Gastroesophageal sphincter (tissue), 4 donors: ENCODE results near the gene CACNA1D. TPM values are rescaled to one million over a fixed set of nuclear protein-coding genes. Genes with fewer than 3 reads are reported as not detected.

Experiments used
- ATAC-seq: fragments of 150-250 bp; one replicate; pipeline ENCODE4 v1.9.1; 2016; ENCODE audit warnings: mild to moderate bottlenecking, moderate library complexity
- H3K27ac ChIP-seq, 4 donors: fragments of 200-600 bp; sonication (generic) in 3 of 4; 1 replicate in 3 of 4; 2 replicates in 1 of 4; pipeline ENCODE4 v1.5.1; 2016 to 2019
- H3K27me3 ChIP-seq: fragments of 200-600 bp; sonication (generic); one replicate; pipeline ENCODE4 v1.5.1; 2019
- H3K36me3 ChIP-seq, 2 donors: fragments of 200-600 bp; sonication (generic); one replicate each; pipeline ENCODE4 v1.5.1; 2019; ENCODE audit warnings: control low read depth in 1 of 2
- H3K4me1 ChIP-seq, 3 donors: fragments of 200-600 bp; sonication (generic); 1 replicate in 2 of 3; 2 replicates in 1 of 3; pipeline ENCODE4 v1.5.1; 2016 to 2019; ENCODE audit warnings: control low read depth in 2 of 3
- H3K4me3 ChIP-seq, 2 donors: fragments of 200-600 bp; sonication (generic); one replicate each; pipeline ENCODE4 v1.5.1; 2019; ENCODE audit warnings: mild to moderate bottlenecking in 1 of 2, moderate library complexity in 1 of 2
- H3K9me3 ChIP-seq, 3 donors: fragments of 200-600 bp; sonication (generic); one replicate each; pipeline ENCODE4 v1.5.1; 2017 to 2019; ENCODE audit warnings: control low read depth in 2 of 3
- EP300 ChIP-seq: sonication (generic); formaldehyde crosslinking; IDR thresholded peaks from one replicate; pipeline ENCODE4 v1.6.1; 2017; ENCODE audit warnings: antibody characterized with exemption, mild to moderate bottlenecking
- POLR2A ChIP-seq, 2 donors: fragments of 450-650 bp; IDR thresholded peaks; one replicate each; pipeline ENCODE4 v1.6.1; 2017; ENCODE audit warnings: antibody characterized with exemption in 2 of 2, mild to moderate bottlenecking in 2 of 2, moderate library complexity in 1 of 2
- POLR2AphosphoS5 ChIP-seq: sonication (generic); formaldehyde crosslinking; IDR thresholded peaks from one replicate; pipeline ENCODE4 v1.6.1; 2017; ENCODE audit warnings: antibody characterized with exemption
- WGBS, 2 donors: methylation state at CpG; one replicate each; pipeline ENCODE4 v1.1.5; 2018; ENCODE audit warnings: low coverage in 1 of 2; 5-methylcytosine and 5-hydroxymethylcytosine counted together
- total RNA-seq, 4 donors: library from RNA; depleted of rRNA; stranded (reverse); fragments of >200 nt; gene quantifications; one replicate each; pipeline ENCODE4 v1.1.0, GENCODE V29; 2016
- TF ChIP-seq, protein P1 (sequence below), 4 experiments: fragments of 200-600 bp in 2 of 4; fragments of 450-650 bp in 2 of 4; sonication (generic) in 1 of 4; IDR thresholded peaks; one replicate each; pipeline ENCODE4 v1.5.1; 2017 to 2019; ENCODE audit warnings: antibody characterized with exemption in 4 of 4, mild to moderate bottlenecking in 2 of 4, moderate library complexity in 2 of 4

The CACNA1D gene
- total RNA-seq, 4 donors from 2014 or later = 0.52 to 5.7 (median 3.6) TPM

DNA sequence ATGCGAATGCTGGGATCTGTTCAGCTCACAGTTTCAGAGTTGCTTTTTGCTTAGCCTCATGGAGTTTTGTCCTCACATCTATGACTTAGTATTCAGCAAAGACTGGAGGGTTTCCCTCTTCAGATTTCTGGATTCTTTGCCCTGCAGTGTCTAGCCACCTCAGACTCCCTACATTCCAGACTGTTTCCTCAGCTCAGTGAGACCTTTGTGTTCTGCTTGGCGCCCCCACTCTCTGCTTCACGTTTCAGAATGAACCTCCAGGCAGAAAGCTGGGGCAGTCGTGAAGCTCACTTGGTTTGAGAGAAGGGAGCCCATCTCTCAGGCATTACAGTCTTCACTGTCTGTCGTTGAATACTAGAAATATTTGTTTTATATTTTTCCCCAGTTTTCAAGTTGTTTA lies 118.1 kb downstream of the CACNA1D start:
- no peak for TF ChIP-seq POLR2AphosphoS5
- H3K27ac ChIP-seq = no peak overlapping the region
- no peak overlapping the region for H3K4me3 ChIP-seq
- H3K4me1 ChIP-seq = no peaks in the 10 kb centered on the region
- no peak for ATAC-seq
- no peaks in the 10 kb centered on the region for H3K27me3 ChIP-seq
- 75 to 78% methylated on average over 3 to 5 of the region's 5 CpGs for WGBS, 2 donors
- H3K9me3 ChIP-seq = peaks cover 0 to 9% (median 0%) of the 10 kb centered on the region in 3 donors
- H3K36me3 ChIP-seq = no peaks in the 10 kb centered on the region

DNA sequence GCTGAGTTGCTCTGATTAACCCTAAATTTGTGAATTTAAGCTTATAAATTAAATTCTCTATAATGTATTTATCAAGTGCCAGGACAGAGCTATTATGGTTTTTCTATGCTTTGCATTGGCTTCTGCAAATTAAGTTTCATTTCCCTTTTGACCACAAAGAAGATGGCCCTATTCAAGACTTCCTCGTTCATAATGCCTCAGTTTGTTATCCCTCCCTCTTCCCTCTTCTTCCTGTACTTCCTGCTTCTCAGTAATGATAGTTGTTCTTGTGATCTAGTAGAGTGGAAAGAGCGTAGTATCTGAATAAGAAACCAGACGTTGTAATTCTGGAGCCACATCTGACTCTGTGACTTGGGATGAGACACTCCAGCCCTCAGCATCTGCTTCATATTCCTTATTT lies 118.7 kb downstream of the CACNA1D start:
- no peak overlapping the region for H3K27ac ChIP-seq
- TF ChIP-seq, protein P1, sequence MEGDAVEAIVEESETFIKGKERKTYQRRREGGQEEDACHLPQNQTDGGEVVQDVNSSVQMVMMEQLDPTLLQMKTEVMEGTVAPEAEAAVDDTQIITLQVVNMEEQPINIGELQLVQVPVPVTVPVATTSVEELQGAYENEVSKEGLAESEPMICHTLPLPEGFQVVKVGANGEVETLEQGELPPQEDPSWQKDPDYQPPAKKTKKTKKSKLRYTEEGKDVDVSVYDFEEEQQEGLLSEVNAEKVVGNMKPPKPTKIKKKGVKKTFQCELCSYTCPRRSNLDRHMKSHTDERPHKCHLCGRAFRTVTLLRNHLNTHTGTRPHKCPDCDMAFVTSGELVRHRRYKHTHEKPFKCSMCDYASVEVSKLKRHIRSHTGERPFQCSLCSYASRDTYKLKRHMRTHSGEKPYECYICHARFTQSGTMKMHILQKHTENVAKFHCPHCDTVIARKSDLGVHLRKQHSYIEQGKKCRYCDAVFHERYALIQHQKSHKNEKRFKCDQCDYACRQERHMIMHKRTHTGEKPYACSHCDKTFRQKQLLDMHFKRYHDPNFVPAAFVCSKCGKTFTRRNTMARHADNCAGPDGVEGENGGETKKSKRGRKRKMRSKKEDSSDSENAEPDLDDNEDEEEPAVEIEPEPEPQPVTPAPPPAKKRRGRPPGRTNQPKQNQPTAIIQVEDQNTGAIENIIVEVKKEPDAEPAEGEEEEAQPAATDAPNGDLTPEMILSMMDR (IDR thresholded peaks at IDR 0.05) = no peak
- TF ChIP-seq EP300 = no peak
- no peak for TF ChIP-seq POLR2AphosphoS5
- TF ChIP-seq POLR2A (IDR thresholded peaks at IDR 0.05) = no peak
- 55 to 75% methylated on average over 3 of the region's 3 CpGs for WGBS, 2 donors

DNA sequence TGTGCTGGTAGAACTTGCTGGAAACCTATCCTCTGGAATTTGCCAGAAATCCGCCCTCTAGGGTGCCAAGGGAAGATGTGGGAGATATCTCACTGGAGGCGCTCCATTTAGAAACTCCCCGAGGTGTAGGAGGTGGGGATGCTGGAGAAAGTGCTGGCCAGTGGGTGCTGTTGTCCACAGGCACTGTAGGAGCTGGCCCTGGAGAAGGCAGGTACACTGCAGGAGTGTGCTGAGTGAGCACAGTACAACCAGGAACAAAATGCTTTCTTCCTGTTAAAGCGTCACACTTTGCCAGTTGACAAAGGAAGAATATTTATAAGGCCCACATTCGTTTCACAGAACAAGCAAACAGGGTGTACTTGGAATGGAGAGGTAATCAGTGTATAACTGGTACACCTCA lies 119.9 kb downstream of the CACNA1D start:
- Histone ChIP-seq H3K27me3 (no peaks in the 10 kb centered on the region), H3K36me3 (no peaks in the 10 kb centered on the region), H3K4me3 (no peak overlapping the region), H3K9me3 (peaks cover 0 to 7% (median 0%) of the 10 kb centered on the region in 3 donors), H3K4me1 (no peaks in the 10 kb centered on the region), H3K27ac (no peak overlapping the region)
- ATAC-seq = no peak
- WGBS, 2 donors = 86 to 93% methylated on average over 3 to 5 of the region's 5 CpGs
- TF ChIP-seq POLR2A (IDR thresholded peaks at IDR 0.05) (no peak), EP300 (no peak), POLR2AphosphoS5 (no peak)
- TF ChIP-seq, protein P1 (IDR thresholded peaks at IDR 0.05) = no peak

More for the DNA sequence above, 118.7 kb downstream of the CACNA1D start:
- no peak overlapping the region for H3K4me3 ChIP-seq
- no peaks in the 10 kb centered on the region for H3K27me3 ChIP-seq
- peaks cover 0 to 7% (median 0%) of the 10 kb centered on the region in 3 donors for H3K9me3 ChIP-seq
- no peaks in the 10 kb centered on the region for H3K4me1 ChIP-seq
- ATAC-seq = peak; percentile 48
- no peaks in the 10 kb centered on the region for H3K36me3 ChIP-seq

DNA sequence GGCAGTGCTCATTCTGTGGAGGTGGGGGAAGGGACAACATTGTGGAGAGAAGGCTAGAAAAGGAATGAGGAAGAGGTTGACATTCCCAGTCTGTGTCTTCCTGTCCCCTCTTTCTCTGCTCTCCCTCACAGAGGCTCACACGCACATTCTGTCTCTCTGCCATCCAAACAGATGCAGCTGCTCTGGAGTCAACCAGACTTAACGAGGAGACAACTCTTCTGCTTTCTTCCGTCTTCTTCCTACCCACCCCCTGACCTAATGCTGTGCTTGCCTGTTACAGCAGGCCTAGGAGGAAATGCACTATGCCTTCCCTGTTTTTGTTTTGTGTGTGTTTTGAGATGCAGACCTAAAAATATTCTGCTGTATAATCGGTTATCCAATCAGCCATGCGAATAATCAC lies 121.9 kb downstream of the CACNA1D start:
- no peak for ATAC-seq
- TF ChIP-seq POLR2AphosphoS5 (no peak), POLR2A (IDR thresholded peaks at IDR 0.05) (no peak)
- TF ChIP-seq, protein P1 (IDR thresholded peaks at IDR 0.05) = no peak
- WGBS, 2 donors = 42 to 60% methylated on average over 1 to 5 of the region's 5 CpGs

DNA sequence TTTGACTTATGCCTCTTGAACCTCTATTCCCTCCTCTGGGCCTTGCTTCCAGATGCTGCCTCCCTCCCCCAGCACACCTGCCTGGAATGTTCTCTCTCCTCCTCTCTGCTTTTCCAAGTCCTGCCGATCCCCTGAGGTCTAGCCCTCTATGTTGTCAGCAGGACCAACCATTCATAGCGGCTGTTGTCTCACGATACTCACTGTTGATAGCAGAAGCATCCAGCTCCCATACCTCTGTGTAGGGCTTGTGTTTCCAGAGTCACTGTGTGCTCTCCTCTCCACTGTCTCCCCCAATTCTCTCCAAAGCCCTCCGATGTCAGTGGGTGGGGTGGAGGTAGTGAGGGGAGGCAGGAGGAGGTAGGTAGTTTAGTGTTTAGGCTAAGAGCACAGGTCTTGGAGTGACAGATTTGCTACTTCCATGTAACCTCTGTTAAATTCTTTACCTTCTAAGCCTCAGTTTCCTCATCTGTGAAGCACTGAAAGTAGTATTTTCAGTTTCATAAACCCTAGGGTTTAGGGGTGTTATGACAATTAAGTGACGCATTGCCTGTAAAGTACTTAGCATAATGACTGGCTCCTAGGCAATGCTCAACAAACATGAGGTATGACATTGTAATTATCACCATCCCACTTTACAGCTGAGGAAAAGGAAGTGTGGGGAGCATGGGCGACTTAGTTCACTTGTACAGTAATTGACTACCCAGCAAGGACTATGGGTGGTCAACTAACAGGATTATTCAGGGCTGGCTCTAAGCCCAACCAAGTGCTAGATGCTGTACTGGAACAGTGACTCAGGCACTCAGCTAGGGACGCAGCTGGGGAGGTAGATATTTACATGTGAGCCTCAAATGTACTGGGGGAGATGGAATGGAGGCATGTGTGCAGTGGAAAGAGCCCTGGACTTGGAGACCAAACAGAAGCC lies 122.8 kb downstream of the CACNA1D start:
- Histone ChIP-seq H3K4me1 (no peaks in the 10 kb centered on the region), H3K27ac (no peak overlapping the region), H3K36me3 (no peaks in the 10 kb centered on the region), H3K4me3 (no peak overlapping the region), H3K9me3 (peaks cover 0 to 4% (median 0%) of the 10 kb centered on the region in 3 donors), H3K27me3 (no peaks in the 10 kb centered on the region)
- TF ChIP-seq, protein P1 (IDR thresholded peaks at IDR 0.05) = no peak
- TF ChIP-seq POLR2AphosphoS5 = no peak
- TF ChIP-seq POLR2A (IDR thresholded peaks at IDR 0.05) = no peak
- no peak for TF ChIP-seq EP300
- no peak for ATAC-seq
- WGBS, 2 donors = 83 to 85% methylated on average over 1 to 6 of the region's 7 CpGs

More for the DNA sequence above, 121.9 kb downstream of the CACNA1D start:
- Histone ChIP-seq H3K36me3 (no peaks in the 10 kb centered on the region), H3K4me3 (no peak overlapping the region), H3K27me3 (no peaks in the 10 kb centered on the region), H3K4me1 (no peaks in the 10 kb centered on the region), H3K9me3 (peaks cover 0 to 7% (median 0%) of the 10 kb centered on the region in 3 donors), H3K27ac (no peak overlapping the region)
